Parietal lobe (tissue), 1 donor: ENCODE data around the gene SFXN3. TPM values are rescaled to one million over a fixed set of nuclear protein-coding genes. Genes with fewer than 3 reads are reported as not detected.

ENCODE experiments used
- total RNA-seq: library from RNA; depleted of rRNA; stranded (reverse); fragments of >200 nt; gene quantifications from one replicate; pipeline ENCODE4 v1.2.3, GENCODE V29; 2014

Gene SFXN3
- 99.2 TPM for total RNA-seq

DNA sequence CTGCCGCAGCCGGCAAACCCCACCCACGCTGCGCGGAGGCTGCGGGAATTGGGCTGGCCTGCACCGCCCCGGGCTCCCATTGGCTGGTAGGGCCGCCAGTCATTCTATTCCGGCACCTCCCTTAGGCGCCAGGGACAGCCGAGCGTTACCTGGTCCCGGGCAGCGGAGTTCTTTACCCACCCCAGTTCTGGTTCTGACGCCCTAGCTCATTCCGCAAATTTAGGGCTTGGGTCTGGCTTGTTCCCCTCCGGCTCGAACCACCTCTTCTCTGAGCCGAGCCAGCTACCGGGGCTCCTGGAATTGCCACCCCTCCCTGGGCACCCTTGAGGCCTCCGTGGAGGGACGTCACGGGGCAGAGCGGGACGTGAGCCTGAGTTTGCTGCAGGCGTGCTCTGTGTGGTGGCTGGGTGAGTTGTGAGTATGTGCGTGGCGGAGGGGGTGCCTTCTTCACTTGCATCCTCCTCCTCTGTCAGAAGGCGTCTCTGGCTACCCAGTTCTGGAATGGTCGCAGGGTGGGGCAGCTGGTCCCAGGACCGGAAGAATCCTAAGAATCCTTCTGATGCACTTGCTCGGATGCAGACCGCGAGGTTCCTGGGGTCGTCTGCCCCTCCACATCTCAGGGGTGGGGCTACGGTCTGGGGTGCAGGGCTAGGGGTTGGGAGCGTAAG lies at the start of gene SFXN3, which contains the start of gene PDZD7:
SFXN3 (plus strand) TSS at position 107 of the 668 bp plus-strand sequence. CDS start 3,461 bp downstream, outside the sequence.
PDZD7 (minus strand) TSS at position 2 of the 668 bp plus-strand sequence. CDS start 910 bp downstream, outside the sequence.

GRCh38 chr10:100986952-100987684 lies 43.9 kb upstream of the SFXN3 start, which contains the start of the genes MRPL43 and TWNK:
Gene MRPL43 (minus strand): TSS chr10:100987497. CDS start chr10:100987443, 54 bp downstream.
Gene TWNK (plus strand): TSS chr10:100987543. CDS start chr10:100988211, 668 bp downstream.

DNA sequence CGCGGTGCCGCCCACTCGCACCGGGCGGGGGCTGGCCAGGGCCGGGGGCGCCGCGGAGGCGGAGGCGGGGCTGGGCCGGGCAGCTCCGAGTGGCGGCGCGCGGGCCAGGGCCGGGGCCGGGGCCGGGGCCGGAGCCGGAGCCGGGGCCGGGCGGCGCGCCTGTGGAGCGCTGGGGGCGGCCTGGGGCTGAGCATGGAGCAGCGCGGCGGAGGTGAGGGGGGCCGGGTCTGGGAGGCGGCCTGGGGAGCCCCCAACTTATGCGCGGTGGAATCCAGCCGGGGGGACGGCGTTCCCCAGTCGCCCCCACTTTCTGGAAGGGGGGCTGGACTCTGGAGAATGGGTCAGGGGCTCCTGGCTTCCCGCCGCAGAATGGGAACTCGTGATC lies 31.3 kb upstream of the SFXN3 start, which contains the start of gene LZTS2:
LZTS2 (plus strand) TSS at position 67 of the 385 bp plus-strand sequence. CDS start 2,731 bp downstream, outside the sequence.

GRCh38 chr10:101061624-101062231 lies 30.7 kb downstream of the SFXN3 start, which contains the start of gene KAZALD1:
Gene KAZALD1 (plus strand): TSS chr10:101061989. CDS start chr10:101062593, 604 bp downstream.

Other genes with a start within 250 kb of the SFXN3 start
- gene SLF2, start 118.3 kb upstream of the SFXN3 start, total RNA-seq = 76.4 TPM
- 15.0 TPM for gene SEMA4G, start 61.7 kb upstream of the SFXN3 start, total RNA-seq
- 45.1 TPM for gene MRPL43, start 43.7 kb upstream of the SFXN3 start, total RNA-seq
- 6.3 TPM for gene TWNK, start 43.7 kb upstream of the SFXN3 start, total RNA-seq
- 24.7 TPM for gene LZTS2, start 31.4 kb upstream of the SFXN3 start, total RNA-seq
- gene PDZD7, start 105 bp upstream of the SFXN3 start, total RNA-seq = 12.5 TPM
- gene KAZALD1, start 30.8 kb downstream of the SFXN3 start, total RNA-seq = 0.94 TPM
- gene TLX1, start 100.1 kb downstream of the SFXN3 start, total RNA-seq = not detected
- gene LBX1, start 198.2 kb downstream of the SFXN3 start, total RNA-seq = not detected